ENCODE measurements around the gene HECTD2. TPM values are rescaled to one million over a fixed set of nuclear protein-coding genes. Genes with fewer than 3 reads are reported as not detected.

Gene HECTD2
- total RNA-seq, 1 donor from 2014 or later: 18.2 TPM

GRCh38 chr10:91416339-91416855 lies 6.3 kb downstream of the HECTD2 start:
- Mint-ChIP-seq H3K4me1 (ENCODE audit: unreplicated experiment) (peaks cover 12% of the 10 kb centered on the region), H3K4me3 (no peak overlapping the region), H3K36me3 (no peaks in the 10 kb centered on the region), H3K27ac (no peak overlapping the region), H3K27me3 (no peaks in the 10 kb centered on the region), H3K9me3 (no peaks in the 10 kb centered on the region)
- DNase-seq (ENCODE audit: extremely low spot score, unreplicated experiment): no peak
- TF ChIP-seq CTCF (conservative IDR thresholded peaks at IDR 0.05): no peak

- no peak for TF ChIP-seq CTCF (conservative IDR thresholded peaks at IDR 0.05)
- DNase-seq (ENCODE audit: extremely low spot score, unreplicated experiment): no peak
- Mint-ChIP-seq H3K4me3 (no peak overlapping the region), H3K9me3 (no peaks in the 10 kb centered on the region), H3K27me3 (no peaks in the 10 kb centered on the region), H3K36me3 (no peaks in the 10 kb centered on the region), H3K27ac (no peak overlapping the region), H3K4me1 (ENCODE audit: unreplicated experiment) (no peaks in the 10 kb centered on the region)
These were observed 8.3 kb downstream of the HECTD2 start for GRCh38 chr10:91418416-91418815.

- Mint-ChIP-seq H3K9me3 (no peaks in the 10 kb centered on the region), H3K4me3 (no peak overlapping the region), H3K27me3 (no peaks in the 10 kb centered on the region), H3K4me1 (ENCODE audit: unreplicated experiment) (no peaks in the 10 kb centered on the region), H3K27ac (no peak overlapping the region), H3K36me3 (peaks cover 2% of the 10 kb centered on the region)
- TF ChIP-seq CTCF (conservative IDR thresholded peaks at IDR 0.05): no peak
- DNase-seq (ENCODE audit: extremely low spot score, unreplicated experiment): no peak
These were observed 10.7 kb downstream of the HECTD2 start for GRCh38 chr10:91420868-91421267.

- no peak overlapping the region for H3K4me3 Mint-ChIP-seq
- no peak for TF ChIP-seq CTCF (conservative IDR thresholded peaks at IDR 0.05)
- H3K36me3 Mint-ChIP-seq: peaks cover 7% of the 10 kb centered on the region
- H3K27me3 Mint-ChIP-seq: no peaks in the 10 kb centered on the region
- no peaks in the 10 kb centered on the region for H3K4me1 Mint-ChIP-seq (ENCODE audit: unreplicated experiment)
- DNase-seq (ENCODE audit: extremely low spot score, unreplicated experiment): no peak
- H3K9me3 Mint-ChIP-seq: no peaks in the 10 kb centered on the region
- no peak overlapping the region for H3K27ac Mint-ChIP-seq
These were observed 12.8 kb downstream of the HECTD2 start for GRCh38 chr10:91422915-91423314.

GRCh38 chr10:91424016-91424415 lies 13.9 kb downstream of the HECTD2 start:
- Mint-ChIP-seq H3K9me3 (no peaks in the 10 kb centered on the region), H3K27me3 (no peaks in the 10 kb centered on the region), H3K36me3 (peaks cover 7% of the 10 kb centered on the region), H3K4me3 (no peak overlapping the region), H3K27ac (no peak overlapping the region), H3K4me1 (ENCODE audit: unreplicated experiment) (no peaks in the 10 kb centered on the region)
- no peak for DNase-seq (ENCODE audit: extremely low spot score, unreplicated experiment)
- TF ChIP-seq CTCF (conservative IDR thresholded peaks at IDR 0.05): no peak

- no peaks in the 10 kb centered on the region for H3K9me3 Mint-ChIP-seq
- H3K27ac Mint-ChIP-seq: no peak overlapping the region
- TF ChIP-seq CTCF (conservative IDR thresholded peaks at IDR 0.05): no peak
- no peak overlapping the region for H3K4me3 Mint-ChIP-seq
- H3K4me1 Mint-ChIP-seq (ENCODE audit: unreplicated experiment): no peaks in the 10 kb centered on the region
- peaks cover 9% of the 10 kb centered on the region for H3K36me3 Mint-ChIP-seq
- DNase-seq (ENCODE audit: extremely low spot score, unreplicated experiment): no peak
- H3K27me3 Mint-ChIP-seq: no peaks in the 10 kb centered on the region
These were observed 22.0 kb downstream of the HECTD2 start for GRCh38 chr10:91432175-91432574.
